ENCODE measurements around the gene NCK2.

- TF ChIP-seq CTCF (IDR thresholded peaks at IDR 0.05; ENCODE audit: low read depth, low read length, poor library complexity, severe bottlenecking) (no peak), EZH2phosphoT487 (IDR thresholded peaks at IDR 0.05; ENCODE audit: borderline replicate concordance, low read length) (no peak)
Observed at GRCh38 chr2:105791229-105791628, 46.5 kb downstream of the NCK2 start.

Measured in DOHH2 (cell line).